Peyer's patch (tissue), 4 donors: ENCODE results near the gene RABAC1. TPM values are rescaled to one million over a fixed set of nuclear protein-coding genes. Genes with fewer than 3 reads are reported as not detected.
"Not testable (repeated sequence)": the region's sequence is repeated elsewhere in the genome, so short reads cannot be mapped to it uniquely, and the experiment has no call there.

Source experiments
- DNase-seq, 3 donors: peaks; one replicate each; pipeline ENCODE4 v3.0.0-alpha.2; 2017 to 2019
- H3K27ac ChIP-seq, 4 donors: fragments of 200-600 bp; sonication (generic); one replicate each; pipeline ENCODE4 v1.5.1; 2016 to 2019
- H3K27me3 ChIP-seq, 2 donors: fragments of 200-600 bp; sonication (generic); one replicate each; pipeline ENCODE4 v1.5.1; 2019
- H3K36me3 ChIP-seq, 3 donors: fragments of 200-600 bp; sonication (generic); one replicate each; pipeline ENCODE4 v1.5.1; 2016 to 2019
- H3K4me1 ChIP-seq, 4 donors: fragments of 200-600 bp; sonication (generic); one replicate each; pipeline ENCODE4 v1.5.1; 2016 to 2019
- H3K4me3 ChIP-seq, 4 donors: fragments of 200-600 bp; sonication (generic); 1 replicate in 3 of 4; 2 replicates in 1 of 4; pipeline ENCODE4 v1.5.1; 2016 to 2019; ENCODE audit warnings: mild to moderate bottlenecking in 1 of 4
- H3K9me3 ChIP-seq, 4 donors: fragments of 200-600 bp; sonication (generic); one replicate each; pipeline ENCODE4 v1.5.1; 2016 to 2019; ENCODE audit warnings: mild to moderate bottlenecking in 1 of 4
- CTCF ChIP-seq, 6 experiments: fragments of 450-650 bp in 4 of 6; fragments of 200-600 bp in 2 of 6; sonication (generic) in 1 of 6; IDR thresholded peaks; one replicate each; pipeline ENCODE4 v1.5.1; 2017 to 2019; ENCODE audit warnings: antibody characterized with exemption in 6 of 6, mild to moderate bottlenecking in 3 of 6, moderate library complexity in 1 of 6
- POLR2A ChIP-seq, 2 donors: fragments of 450-650 bp; IDR thresholded peaks; one replicate each; pipeline ENCODE4 v1.5.1; 2017; ENCODE audit warnings: antibody characterized with exemption in 2 of 2, mild to moderate bottlenecking in 2 of 2, moderate library complexity in 2 of 2
- total RNA-seq, 4 donors: library from RNA; depleted of rRNA; stranded (reverse); fragments of >200 nt; gene quantifications; one replicate each; pipeline ENCODE4 v1.1.0, GENCODE V29; 2016

The RABAC1 gene
- total RNA-seq, 4 donors from 2014 or later = 81.7 to 146 (median 124) TPM

GRCh38 chr19:41995959-41996797 is 37.1 kb upstream of the RABAC1 start:
- Histone ChIP-seq H3K27me3 (peaks cover 0 to 37% of the 10 kb centered on the region in 2 donors), H3K36me3 (no peaks in the 10 kb centered on the region), H3K4me3 (no peak overlapping the region), H3K27ac (no peak overlapping the region), H3K4me1 (peaks cover 0 to 30% (median 11%) of the 10 kb centered on the region in 4 donors), H3K9me3 (no peaks in the 10 kb centered on the region)
- TF ChIP-seq CTCF (IDR thresholded peaks at IDR 0.05) (no peak), POLR2A (IDR thresholded peaks at IDR 0.05) (no peak)
- no peak for DNase-seq

GRCh38 chr19:41994994-41995958 is 36.2 kb upstream of the RABAC1 start:
- TF ChIP-seq POLR2A (IDR thresholded peaks at IDR 0.05) (no peak), CTCF (IDR thresholded peaks at IDR 0.05) (no peak)
- no peak for DNase-seq
- no peaks in the 10 kb centered on the region for H3K9me3 ChIP-seq
- H3K27ac ChIP-seq = no peak overlapping the region
- no peaks in the 10 kb centered on the region for H3K36me3 ChIP-seq
- H3K4me1 ChIP-seq = peaks cover 0 to 30% (median 11%) of the 10 kb centered on the region in 4 donors
- H3K4me3 ChIP-seq = no peak overlapping the region
- peaks cover 0 to 32% of the 10 kb centered on the region in 2 donors for H3K27me3 ChIP-seq

GRCh38 chr19:41994521-41994971 is 35.4 kb upstream of the RABAC1 start:
- Histone ChIP-seq H3K4me3 (peak overlapping the region; percentile 49 to 79 (median 52)), H3K36me3 (no peaks in the 10 kb centered on the region), H3K4me1 (peaks cover 0 to 30% (median 11%) of the 10 kb centered on the region in 4 donors), H3K27me3 (peaks cover 0 to 29% of the 10 kb centered on the region in 2 donors), H3K9me3 (no peaks in the 10 kb centered on the region), H3K27ac (peak overlapping the region in 1 of 4 donors; percentile 60)
- TF ChIP-seq CTCF (IDR thresholded peaks at IDR 0.05) = no peak
- TF ChIP-seq POLR2A (IDR thresholded peaks at IDR 0.05) = no peak
- DNase-seq = no peak

GRCh38 chr19:41993612-41994483 is 34.7 kb upstream of the RABAC1 start, which contains the start of gene ATP1A3:
TSS of gene ATP1A3 (minus strand) at chr19:41994230. CDS start at chr19:41994076, 154 bp downstream.
- Histone ChIP-seq H3K27me3 (peaks cover 0 to 25% of the 10 kb centered on the region in 2 donors), H3K4me1 (peaks cover 0 to 28% (median 11%) of the 10 kb centered on the region in 4 donors), H3K27ac (peak within 1 kb of the TSS in 1 of 4 donors; percentile 60), H3K4me3 (peak within 1 kb of the TSS; percentile 49 to 79 (median 52)), H3K36me3 (no peaks in the 10 kb centered on the region), H3K9me3 (no peaks in the 10 kb centered on the region)
- DNase-seq = peak; percentile 63 to 72 (median 72)
- no peak for TF ChIP-seq CTCF (IDR thresholded peaks at IDR 0.05)
- TF ChIP-seq POLR2A (IDR thresholded peaks at IDR 0.05) = no peak

- not testable (repeated sequence) for H3K4me3 ChIP-seq, H3K9me3 ChIP-seq, H3K36me3 ChIP-seq, DNase-seq, H3K27ac ChIP-seq
- H3K27me3 ChIP-seq = peaks cover 0 to 13% of the 10 kb centered on the region in 2 donors
- H3K4me1 ChIP-seq = peaks cover 0 to 16% (median 5%) of the 10 kb centered on the region in 4 donors
Measured at GRCh38 chr19:41991925-41992569, 32.9 kb upstream of the RABAC1 start.
